ENCODE data around the gene DNHD1. TPM values are rescaled to one million over a fixed set of nuclear protein-coding genes. Genes with fewer than 3 reads are reported as not detected.

The DNHD1 gene
- total and polyA plus RNA-seq, 2 experiments from 2014 or later, result 3.6 to 9.6 TPM

DNA sequence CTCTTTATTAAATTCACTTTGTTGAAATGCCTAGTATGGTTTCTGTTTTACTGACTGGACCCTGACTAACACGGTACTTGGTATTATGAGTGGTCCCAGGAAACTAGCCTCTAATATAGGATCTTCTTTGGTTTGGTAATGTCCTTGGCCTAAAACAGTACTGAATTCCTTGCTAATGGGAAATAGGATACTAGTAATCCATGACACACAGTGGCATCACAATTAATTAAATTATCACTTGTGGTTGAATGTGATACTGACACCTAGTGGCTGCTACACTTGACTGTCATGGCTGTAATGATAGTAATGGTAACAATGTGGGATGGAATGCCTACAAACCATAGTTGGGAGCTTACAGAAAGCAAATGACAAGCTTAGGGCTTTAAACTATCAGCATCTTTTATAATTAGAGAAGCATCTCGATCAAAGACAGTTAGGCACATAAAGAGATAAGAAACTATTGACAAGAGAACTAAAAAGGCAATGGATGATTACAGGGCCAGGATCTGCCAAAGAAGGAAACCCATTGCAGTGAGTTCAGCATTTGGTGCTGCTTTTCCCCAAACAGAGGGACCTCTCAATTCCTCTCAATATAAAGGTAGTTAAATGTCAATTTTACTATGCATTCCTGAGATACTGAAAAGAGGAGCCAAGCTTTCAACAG lies 8.6 kb downstream of the DNHD1 start:
- Histone ChIP-seq H3K4me3 (no peak overlapping the region), H3K36me3 (ENCODE audit: insufficient read depth) (no peaks in the 10 kb centered on the region; the same call in 1 of the 2 replicates), H3K27ac (ENCODE audit: low read depth) (no peak overlapping the region), H3K4me1 (ENCODE audit: insufficient read depth) (no peaks in the 10 kb centered on the region), H2AFZ (no peak overlapping the region), H3K27me3 (ENCODE audit: insufficient read depth) (no peaks in the 10 kb centered on the region), H3F3A (replicated peaks; ENCODE audit: low read depth) (no peaks in the 10 kb centered on the region), H3K9me2 (ENCODE audit: insufficient read depth) (no peaks in the 10 kb centered on the region), H3K79me2 (replicated peaks; ENCODE audit: insufficient read depth) (no peaks in the 10 kb centered on the region), H4K20me1 (replicated peaks; ENCODE audit: insufficient read depth) (no peaks in the 10 kb centered on the region), H3K4me2 (no peak overlapping the region)
- Mint-ChIP-seq H3K36me3 (ENCODE audit: low read depth) (no peaks in the 10 kb centered on the region; the same call in 2 of the 3 replicates), H3K4me3 (no peak overlapping the region), H3K4me1 (no peaks in the 10 kb centered on the region; the same call in 2 of the 3 replicates), H3K27ac (no peak overlapping the region), H3K9me3 (no peaks in the 10 kb centered on the region), H3K27me3 (ENCODE audit: insufficient read depth, low read depth, poor library complexity) (peaks cover 2% of the 10 kb centered on the region)
- DNase-seq (ENCODE audit: low spot score) (peak; percentile 76), ATAC-seq (peak; percentile 87)
- TF ChIP-seq, protein P1, sequence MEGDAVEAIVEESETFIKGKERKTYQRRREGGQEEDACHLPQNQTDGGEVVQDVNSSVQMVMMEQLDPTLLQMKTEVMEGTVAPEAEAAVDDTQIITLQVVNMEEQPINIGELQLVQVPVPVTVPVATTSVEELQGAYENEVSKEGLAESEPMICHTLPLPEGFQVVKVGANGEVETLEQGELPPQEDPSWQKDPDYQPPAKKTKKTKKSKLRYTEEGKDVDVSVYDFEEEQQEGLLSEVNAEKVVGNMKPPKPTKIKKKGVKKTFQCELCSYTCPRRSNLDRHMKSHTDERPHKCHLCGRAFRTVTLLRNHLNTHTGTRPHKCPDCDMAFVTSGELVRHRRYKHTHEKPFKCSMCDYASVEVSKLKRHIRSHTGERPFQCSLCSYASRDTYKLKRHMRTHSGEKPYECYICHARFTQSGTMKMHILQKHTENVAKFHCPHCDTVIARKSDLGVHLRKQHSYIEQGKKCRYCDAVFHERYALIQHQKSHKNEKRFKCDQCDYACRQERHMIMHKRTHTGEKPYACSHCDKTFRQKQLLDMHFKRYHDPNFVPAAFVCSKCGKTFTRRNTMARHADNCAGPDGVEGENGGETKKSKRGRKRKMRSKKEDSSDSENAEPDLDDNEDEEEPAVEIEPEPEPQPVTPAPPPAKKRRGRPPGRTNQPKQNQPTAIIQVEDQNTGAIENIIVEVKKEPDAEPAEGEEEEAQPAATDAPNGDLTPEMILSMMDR (conservative IDR thresholded peaks at IDR 0.05; ENCODE audit: low read depth in 2 of 2), result peak; percentile 78 to 85
- TF ChIP-seq STAT1 (IDR thresholded peaks at IDR 0.05; ENCODE audit: unreplicated experiment), result no peak
- TF ChIP-seq CREB1 (CRISPR knock-in tag; IDR thresholded peaks at IDR 0.05; ENCODE audit: low read depth), result peak; percentile 44; the same call in 1 of the 2 replicates

GRCh38 chr11:6516865-6517264 lies 19.8 kb downstream of the DNHD1 start:
- Histone ChIP-seq H3K36me3 (ENCODE audit: insufficient read depth) (peaks cover 4% of the 10 kb centered on the region), H3F3A (replicated peaks; ENCODE audit: low read depth) (no peaks in the 10 kb centered on the region), H3K27ac (ENCODE audit: low read depth) (no peak overlapping the region), H3K9me2 (ENCODE audit: insufficient read depth) (no peaks in the 10 kb centered on the region; the same call in 1 of the 2 replicates), H3K4me1 (ENCODE audit: insufficient read depth) (no peaks in the 10 kb centered on the region), H3K4me3 (no peak overlapping the region), H3K79me2 (replicated peaks; ENCODE audit: insufficient read depth) (no peaks in the 10 kb centered on the region), H3K27me3 (ENCODE audit: insufficient read depth) (no peaks in the 10 kb centered on the region), H2AFZ (no peak overlapping the region), H4K20me1 (replicated peaks; ENCODE audit: insufficient read depth) (no peaks in the 10 kb centered on the region), H3K4me2 (no peak overlapping the region)
- DNase-seq (ENCODE audit: low spot score) (no peak), ATAC-seq (no peak)
- Mint-ChIP-seq H3K27ac (no peak overlapping the region), H3K4me3 (no peak overlapping the region), H3K4me1 (no peaks in the 10 kb centered on the region), H3K27me3 (ENCODE audit: insufficient read depth, low read depth, poor library complexity) (no peaks in the 10 kb centered on the region), H3K9me3 (peaks cover 5% of the 10 kb centered on the region; the same call in 1 of the 3 replicates), H3K36me3 (ENCODE audit: low read depth) (peaks cover 24% of the 10 kb centered on the region)
- TF ChIP-seq ZNF114 (CRISPR knock-in tag; IDR thresholded peaks at IDR 0.05) (no peak), ZNF331 (CRISPR knock-in tag; IDR thresholded peaks at IDR 0.05; ENCODE audit: low read depth) (no peak), POLR2AphosphoS5 (IDR thresholded peaks at IDR 0.05; ENCODE audit: low read depth) (no peak), EZH2phosphoT487 (IDR thresholded peaks at IDR 0.05; ENCODE audit: unreplicated experiment) (no peak), STAT1 (IDR thresholded peaks at IDR 0.05; ENCODE audit: unreplicated experiment) (no peak), CREB1 (CRISPR knock-in tag; IDR thresholded peaks at IDR 0.05; ENCODE audit: low read depth) (no peak), ETS1 (IDR thresholded peaks at IDR 0.05) (no peak), NANOG (IDR thresholded peaks at IDR 0.05; ENCODE audit: borderline replicate concordance) (no peak)
- TF ChIP-seq, protein P2, sequence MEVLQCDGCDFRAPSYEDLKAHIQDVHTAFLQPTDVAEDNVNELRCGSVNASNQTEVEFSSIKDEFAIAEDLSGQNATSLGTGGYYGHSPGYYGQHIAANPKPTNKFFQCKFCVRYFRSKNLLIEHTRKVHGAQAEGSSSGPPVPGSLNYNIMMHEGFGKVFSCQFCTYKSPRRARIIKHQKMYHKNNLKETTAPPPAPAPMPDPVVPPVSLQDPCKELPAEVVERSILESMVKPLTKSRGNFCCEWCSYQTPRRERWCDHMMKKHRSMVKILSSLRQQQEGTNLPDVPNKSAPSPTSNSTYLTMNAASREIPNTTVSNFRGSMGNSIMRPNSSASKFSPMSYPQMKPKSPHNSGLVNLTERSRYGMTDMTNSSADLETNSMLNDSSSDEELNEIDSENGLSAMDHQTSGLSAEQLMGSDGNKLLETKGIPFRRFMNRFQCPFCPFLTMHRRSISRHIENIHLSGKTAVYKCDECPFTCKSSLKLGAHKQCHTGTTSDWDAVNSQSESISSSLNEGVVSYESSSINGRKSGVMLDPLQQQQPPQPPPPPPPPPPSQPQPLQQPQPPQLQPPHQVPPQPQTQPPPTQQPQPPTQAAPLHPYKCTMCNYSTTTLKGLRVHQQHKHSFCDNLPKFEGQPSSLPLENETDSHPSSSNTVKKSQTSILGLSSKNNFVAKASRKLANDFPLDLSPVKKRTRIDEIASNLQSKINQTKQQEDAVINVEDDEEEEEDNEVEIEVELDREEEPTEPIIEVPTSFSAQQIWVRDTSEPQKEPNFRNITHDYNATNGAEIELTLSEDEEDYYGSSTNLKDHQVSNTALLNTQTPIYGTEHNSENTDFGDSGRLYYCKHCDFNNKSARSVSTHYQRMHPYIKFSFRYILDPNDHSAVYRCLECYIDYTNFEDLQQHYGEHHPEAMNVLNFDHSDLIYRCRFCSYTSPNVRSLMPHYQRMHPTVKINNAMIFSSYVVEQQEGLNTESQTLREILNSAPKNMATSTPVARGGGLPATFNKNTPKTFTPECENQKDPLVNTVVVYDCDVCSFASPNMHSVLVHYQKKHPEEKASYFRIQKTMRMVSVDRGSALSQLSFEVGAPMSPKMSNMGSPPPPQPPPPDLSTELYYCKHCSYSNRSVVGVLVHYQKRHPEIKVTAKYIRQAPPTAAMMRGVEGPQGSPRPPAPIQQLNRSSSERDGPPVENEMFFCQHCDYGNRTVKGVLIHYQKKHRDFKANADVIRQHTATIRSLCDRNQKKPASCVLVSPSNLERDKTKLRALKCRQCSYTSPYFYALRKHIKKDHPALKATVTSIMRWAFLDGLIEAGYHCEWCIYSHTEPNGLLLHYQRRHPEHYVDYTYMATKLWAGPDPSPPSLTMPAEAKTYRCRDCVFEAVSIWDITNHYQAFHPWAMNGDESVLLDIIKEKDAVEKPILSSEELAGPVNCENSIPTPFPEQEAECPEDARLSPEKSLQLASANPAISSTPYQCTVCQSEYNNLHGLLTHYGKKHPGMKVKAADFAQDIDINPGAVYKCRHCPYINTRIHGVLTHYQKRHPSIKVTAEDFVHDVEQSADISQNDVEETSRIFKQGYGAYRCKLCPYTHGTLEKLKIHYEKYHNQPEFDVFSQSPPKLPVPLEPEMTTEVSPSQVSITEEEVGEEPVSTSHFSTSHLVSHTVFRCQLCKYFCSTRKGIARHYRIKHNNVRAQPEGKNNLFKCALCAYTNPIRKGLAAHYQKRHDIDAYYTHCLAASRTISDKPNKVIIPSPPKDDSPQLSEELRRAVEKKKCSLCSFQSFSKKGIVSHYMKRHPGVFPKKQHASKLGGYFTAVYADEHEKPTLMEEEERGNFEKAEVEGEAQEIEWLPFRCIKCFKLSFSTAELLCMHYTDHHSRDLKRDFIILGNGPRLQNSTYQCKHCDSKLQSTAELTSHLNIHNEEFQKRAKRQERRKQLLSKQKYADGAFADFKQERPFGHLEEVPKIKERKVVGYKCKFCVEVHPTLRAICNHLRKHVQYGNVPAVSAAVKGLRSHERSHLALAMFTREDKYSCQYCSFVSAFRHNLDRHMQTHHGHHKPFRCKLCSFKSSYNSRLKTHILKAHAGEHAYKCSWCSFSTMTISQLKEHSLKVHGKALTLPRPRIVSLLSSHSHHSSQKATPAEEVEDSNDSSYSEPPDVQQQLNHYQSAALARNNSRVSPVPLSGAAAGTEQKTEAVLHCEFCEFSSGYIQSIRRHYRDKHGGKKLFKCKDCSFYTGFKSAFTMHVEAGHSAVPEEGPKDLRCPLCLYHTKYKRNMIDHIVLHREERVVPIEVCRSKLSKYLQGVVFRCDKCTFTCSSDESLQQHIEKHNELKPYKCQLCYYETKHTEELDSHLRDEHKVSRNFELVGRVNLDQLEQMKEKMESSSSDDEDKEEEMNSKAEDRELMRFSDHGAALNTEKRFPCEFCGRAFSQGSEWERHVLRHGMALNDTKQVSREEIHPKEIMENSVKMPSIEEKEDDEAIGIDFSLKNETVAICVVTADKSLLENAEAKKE (CRISPR knock-in tag; IDR thresholded peaks at IDR 0.05), result no peak
